WI38 (cell line): ENCODE measurements around the gene FAM229B.

Experiments
- H3K4me3 ChIP-seq: 2 replicates; pipeline ENCODE4 v1.5.1; 2011; ENCODE audit warnings: low read depth, mild to moderate bottlenecking, control low read depth, low read length
- TF ChIP-seq, protein P1 (sequence below): IDR thresholded peaks from 2 replicates; pipeline ENCODE4 v1.5.1; 2012; ENCODE audit warnings: low read depth, mild to moderate bottlenecking, control low read depth, low read length

Gene FAM229B

DNA sequence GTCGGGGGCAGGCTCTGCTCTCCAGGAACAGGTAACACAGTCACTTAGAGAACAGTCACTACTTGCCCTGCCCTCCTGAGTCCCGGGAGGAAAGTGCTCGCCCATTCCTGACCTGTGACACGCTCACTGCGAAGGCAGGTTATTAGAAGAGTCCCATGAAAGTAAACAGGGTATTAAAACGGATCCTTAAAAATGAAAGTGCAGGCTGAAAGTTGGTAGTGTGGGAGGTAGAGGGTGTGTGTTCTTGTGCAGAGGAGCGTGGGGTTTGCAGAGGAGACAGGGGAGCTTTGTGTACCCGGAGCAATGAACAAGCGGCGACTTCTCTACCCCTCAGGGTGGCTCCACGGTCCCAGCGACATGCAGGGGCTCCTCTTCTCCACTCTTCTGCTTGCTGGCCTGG lies 33.4 kb upstream of the FAM229B start, which contains the start of gene CCN6:
Gene CCN6, plus strand, starts transcription at position 104 of the 400 bp plus-strand sequence. Its CDS starts 254 bp downstream, at position 358.
- TF ChIP-seq, protein P1, sequence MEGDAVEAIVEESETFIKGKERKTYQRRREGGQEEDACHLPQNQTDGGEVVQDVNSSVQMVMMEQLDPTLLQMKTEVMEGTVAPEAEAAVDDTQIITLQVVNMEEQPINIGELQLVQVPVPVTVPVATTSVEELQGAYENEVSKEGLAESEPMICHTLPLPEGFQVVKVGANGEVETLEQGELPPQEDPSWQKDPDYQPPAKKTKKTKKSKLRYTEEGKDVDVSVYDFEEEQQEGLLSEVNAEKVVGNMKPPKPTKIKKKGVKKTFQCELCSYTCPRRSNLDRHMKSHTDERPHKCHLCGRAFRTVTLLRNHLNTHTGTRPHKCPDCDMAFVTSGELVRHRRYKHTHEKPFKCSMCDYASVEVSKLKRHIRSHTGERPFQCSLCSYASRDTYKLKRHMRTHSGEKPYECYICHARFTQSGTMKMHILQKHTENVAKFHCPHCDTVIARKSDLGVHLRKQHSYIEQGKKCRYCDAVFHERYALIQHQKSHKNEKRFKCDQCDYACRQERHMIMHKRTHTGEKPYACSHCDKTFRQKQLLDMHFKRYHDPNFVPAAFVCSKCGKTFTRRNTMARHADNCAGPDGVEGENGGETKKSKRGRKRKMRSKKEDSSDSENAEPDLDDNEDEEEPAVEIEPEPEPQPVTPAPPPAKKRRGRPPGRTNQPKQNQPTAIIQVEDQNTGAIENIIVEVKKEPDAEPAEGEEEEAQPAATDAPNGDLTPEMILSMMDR = no peak
- no peak within 1 kb of the TSS for H3K4me3 ChIP-seq

DNA sequence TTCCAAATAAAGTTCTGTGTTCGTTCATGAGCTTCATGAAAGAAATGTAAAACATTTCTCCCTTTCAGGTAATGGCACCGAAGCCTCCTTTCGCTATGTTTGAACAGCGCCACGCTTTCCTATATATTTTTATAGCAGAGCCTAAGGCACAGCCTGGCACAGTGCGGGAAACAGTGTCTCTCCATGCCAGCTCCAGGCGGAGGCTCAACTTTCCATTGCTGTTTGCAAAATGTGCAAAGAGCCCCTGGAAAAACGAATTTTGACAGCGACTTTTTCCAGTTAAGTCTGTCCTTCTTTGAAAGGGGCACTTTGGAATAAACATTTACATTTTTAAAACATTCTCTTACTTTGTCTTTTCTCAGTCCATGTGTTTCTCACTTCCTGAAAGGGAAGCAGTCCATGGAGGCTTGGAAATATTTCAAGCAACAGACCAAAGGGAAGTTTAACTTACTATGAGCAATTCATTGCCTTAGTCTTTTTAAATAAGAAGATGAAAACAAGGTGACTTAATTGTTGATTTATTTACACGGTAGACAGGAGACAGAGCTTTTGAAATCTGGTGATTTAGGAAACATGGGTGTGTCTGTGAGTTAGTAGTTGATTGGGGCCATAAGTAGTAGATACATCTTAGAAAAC lies 32.7 kb upstream of the FAM229B start:
- TF ChIP-seq, protein P1 = no peak
- H3K4me3 ChIP-seq = no peak overlapping the region

DNA sequence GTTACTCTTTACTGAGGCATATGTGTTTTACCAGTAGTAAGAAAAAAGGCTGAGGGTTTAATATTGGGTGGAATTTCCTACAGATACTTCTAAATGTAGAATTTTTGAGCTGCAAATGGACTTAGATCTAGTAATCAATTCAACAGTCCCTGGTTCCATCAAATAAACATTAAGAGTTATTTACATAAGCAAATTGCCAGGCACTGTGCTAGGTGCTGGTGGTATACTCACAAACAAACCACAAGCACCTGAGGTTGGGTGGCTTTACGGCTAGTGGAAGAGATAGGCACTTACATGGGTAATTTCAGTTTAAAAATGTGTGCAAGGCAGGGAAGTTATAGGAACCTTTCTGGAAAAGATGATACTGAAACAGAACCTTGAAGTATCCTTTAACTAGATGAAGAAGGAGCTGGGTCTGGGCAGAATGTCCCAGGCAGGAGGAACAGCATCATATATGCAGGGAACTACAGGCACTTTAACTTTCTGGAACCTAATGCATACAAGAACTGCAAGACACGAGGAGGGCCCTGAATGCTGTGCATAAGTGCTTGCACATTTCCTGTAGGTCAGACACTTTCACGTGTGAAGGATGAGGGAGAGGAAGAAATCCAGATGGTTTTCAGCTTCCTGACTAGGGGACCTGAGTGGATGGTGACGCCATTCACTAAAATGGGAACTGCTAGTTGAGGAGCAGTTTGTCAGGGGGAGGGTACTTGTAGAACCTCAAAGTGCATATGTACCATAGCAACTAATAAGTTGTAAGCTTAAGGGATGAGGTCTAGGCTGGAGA lies 29.0 kb upstream of the FAM229B start:
- TF ChIP-seq, protein P1 = no peak
- no peak overlapping the region for H3K4me3 ChIP-seq

DNA sequence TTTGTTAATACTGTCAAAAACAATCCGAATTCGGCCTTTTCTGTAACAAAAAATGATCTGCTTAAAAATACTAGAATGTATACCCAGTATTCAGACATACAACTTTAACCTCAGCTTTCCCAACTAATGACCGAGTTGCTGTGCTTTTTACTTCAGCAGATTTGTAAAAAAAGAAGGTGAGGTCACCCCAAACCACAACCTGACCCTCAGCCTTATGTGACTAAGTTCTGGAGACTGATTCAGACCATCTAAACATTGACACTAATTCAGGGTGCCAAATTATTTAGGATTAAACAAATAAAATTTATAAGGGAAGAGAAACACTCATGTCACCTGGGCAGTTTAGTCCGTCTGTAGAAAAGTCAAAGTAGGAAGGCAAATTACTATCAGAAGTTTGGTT lies 25.8 kb upstream of the FAM229B start:
- no peak overlapping the region for H3K4me3 ChIP-seq
- TF ChIP-seq, protein P1 = no peak

DNA sequence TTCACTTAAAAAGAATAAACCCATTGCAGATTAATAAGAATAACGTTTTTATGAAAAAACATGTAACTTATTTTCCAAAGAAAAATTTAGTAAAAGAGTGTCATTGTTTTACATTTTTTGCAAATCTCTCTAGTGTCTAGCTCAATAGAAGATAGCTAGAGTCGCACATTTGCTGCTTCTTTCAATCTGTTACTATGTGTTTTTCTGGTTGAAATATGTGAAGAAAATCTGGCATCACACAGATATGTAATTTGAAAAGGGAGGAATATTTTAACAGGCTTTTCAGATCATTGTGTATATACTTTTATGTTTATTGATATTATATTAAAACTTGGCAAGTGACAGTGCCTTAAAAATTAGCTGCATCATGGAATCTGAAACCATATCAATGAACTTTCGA lies 24.4 kb upstream of the FAM229B start:
- H3K4me3 ChIP-seq = no peak overlapping the region
- TF ChIP-seq, protein P1 = no peak

DNA sequence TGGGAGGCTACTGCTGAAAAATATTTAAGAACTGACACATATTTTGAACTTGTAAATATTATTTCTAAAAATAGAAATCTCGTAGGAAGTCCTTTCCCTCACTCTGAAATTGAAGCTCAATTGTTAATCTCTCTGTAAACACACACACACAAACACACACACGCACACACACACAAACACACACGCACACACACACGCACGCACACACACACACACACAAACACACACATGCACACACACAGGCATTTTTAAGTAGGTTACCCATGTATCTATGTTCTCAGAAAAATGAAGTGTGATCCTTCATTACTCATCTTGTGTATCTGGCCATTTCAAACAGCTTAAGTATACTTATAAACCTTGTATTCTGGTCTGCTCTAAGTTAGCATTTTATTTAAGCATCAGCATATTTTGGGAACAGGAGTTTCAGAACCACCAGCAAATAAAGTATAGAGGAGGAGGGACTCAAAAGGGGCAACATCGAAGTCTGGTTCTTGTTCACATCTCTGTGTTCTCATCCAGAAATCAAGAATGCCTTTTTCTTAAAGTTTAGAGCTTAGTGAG lies 21.9 kb upstream of the FAM229B start:
- TF ChIP-seq, protein P1 = no peak
- no peak overlapping the region for H3K4me3 ChIP-seq

DNA sequence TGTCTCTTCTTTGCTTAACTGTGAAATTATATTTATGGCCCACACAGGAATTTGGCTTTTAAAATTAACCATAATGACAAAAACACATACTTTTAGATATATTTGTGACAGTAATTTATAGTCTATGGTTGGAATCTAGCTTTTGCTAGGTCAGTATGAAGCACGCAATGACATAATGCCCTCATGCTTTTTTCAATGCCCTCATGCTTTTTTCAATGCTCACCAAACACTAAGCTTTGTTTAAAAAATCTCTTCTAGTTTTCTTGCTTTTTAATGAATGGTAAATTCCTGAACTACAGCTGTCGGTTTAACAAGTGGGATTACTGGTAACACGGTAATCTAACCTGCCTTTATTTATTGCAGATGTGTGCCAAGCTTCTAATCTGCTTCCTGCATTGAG lies 20.8 kb upstream of the FAM229B start:
- H3K4me3 ChIP-seq = no peak overlapping the region
- TF ChIP-seq, protein P1 = no peak
